B cell (primary cell): ENCODE measurements around the gene RFC2. TPM values are rescaled to one million over a fixed set of nuclear protein-coding genes. Genes with fewer than 3 reads are reported as not detected.
"Not testable (repeated sequence)": the region's sequence is repeated elsewhere in the genome, so short reads cannot be mapped to it uniquely, and the experiment has no call there.

Source experiments
- ATAC-seq: fragments of 200-7000 bp; cut with Tn5 transposase; one replicate; pipeline ENCODE4 v1.10.0; 2021; ENCODE audit warnings: low read depth, mild to moderate bottlenecking, moderate number of reproducible peaks, moderate library complexity
- CTCF ChIA-PET: fragments of 350-600 bp; sonication (Branson Sonifier 250); formaldehyde crosslinking; loops from one replicate; lab custom pipeline; 2021; ENCODE audit warnings: antibody characterized with exemption, inconsistent platforms; lab: Charles Lee
- POLR2A ChIA-PET: fragments of 350-600 bp; sonication (Branson Sonifier 250); formaldehyde crosslinking; loops from one replicate; lab custom pipeline; 2021; ENCODE audit warnings: antibody characterized with exemption; lab: Charles Lee
- DNase-seq: peaks from one replicate; pipeline ENCODE4 v3.0.0; 2013
- H2AFZ ChIP-seq: 2 replicates; pipeline ENCODE4 v1.6.1; 2012; ENCODE audit warnings: mild to moderate bottlenecking, low read depth, low read length; ENCODE audit not compliant: insufficient read depth, poor library complexity, severe bottlenecking
- H3K27ac ChIP-seq, 2 donors: 1 replicate in 1 of 2; 2 replicates in 1 of 2; pipeline ENCODE4 v1.5.1; 2012 to 2013; ENCODE audit warnings: low read length in 2 of 2, mild to moderate bottlenecking in 2 of 2, moderate library complexity in 1 of 2
- H3K27me3 ChIP-seq, 4 experiments: fragments of 200-600 bp in 1 of 4; sonication (generic) in 1 of 4; replicated peaks in 1 of 4; 1 replicate in 2 of 4; 2 replicates in 2 of 4; pipeline versions ENCODE4 v1.6.1 to v1.7.0; 2013 to 2016; ENCODE audit warnings: low read length in 3 of 4, mild to moderate bottlenecking in 2 of 4, mixed read lengths in 1 of 4, moderate library complexity in 1 of 4; ENCODE audit not compliant: insufficient read depth in 4 of 4, control insufficient read depth in 3 of 4; ENCODE audit errors: control extremely low read depth in 1 of 4
- H3K36me3 ChIP-seq, 2 experiments: replicated peaks in 1 of 2; 1 replicate in 1 of 2; 2 replicates in 1 of 2; pipeline versions ENCODE4 v1.6.1 to v1.7.1; 2013; ENCODE audit warnings: low read length in 1 of 2; ENCODE audit not compliant: insufficient read depth in 2 of 2, control insufficient read depth in 1 of 2; ENCODE audit errors: control extremely low read depth in 1 of 2, extremely low read depth in 1 of 2
- H3K4me1 ChIP-seq, 2 donors: fragments of 200-600 bp in 1 of 2; sonication (generic) in 1 of 2; 1 replicate in 1 of 2; 2 replicates in 1 of 2; pipeline versions ENCODE4 v1.5.1 to v1.6.1; 2013 to 2017; ENCODE audit warnings: low read length in 2 of 2; ENCODE audit not compliant: control insufficient read depth in 2 of 2, insufficient read depth in 2 of 2
- H3K4me2 ChIP-seq: replicated peaks from 2 replicates; pipeline ENCODE3; 2012; ENCODE audit warnings: mild to moderate bottlenecking, low read depth, low read length; ENCODE audit not compliant: poor library complexity, severe bottlenecking
- H3K4me3 ChIP-seq, 5 experiments: fragments of 200-600 bp in 1 of 5; sonication (generic) in 1 of 5; 1 replicate in 3 of 5; 2 replicates in 2 of 5; pipeline versions ENCODE4 v1.5.1 to v1.7.0; 2011 to 2016; ENCODE audit warnings: low read length in 4 of 5, mild to moderate bottlenecking in 4 of 5, low read depth in 2 of 5, control low read depth in 1 of 5, moderate library complexity in 1 of 5; ENCODE audit not compliant: insufficient read depth in 1 of 5; ENCODE audit errors: control extremely low read depth in 1 of 5, extremely low read depth in 1 of 5
- H3K79me2 ChIP-seq: fragments of 200-600 bp; sonication (generic); one replicate; pipeline ENCODE4 v1.6.0; 2016; ENCODE audit warnings: low read length; ENCODE audit not compliant: control insufficient read depth, insufficient read depth
- H3K9ac ChIP-seq: fragments of 200-600 bp; sonication (generic); 2 replicates; pipeline ENCODE4 v1.6.1; 2017; ENCODE audit warnings: mild to moderate bottlenecking, low read length, moderate library complexity
- H3K9me3 ChIP-seq, 3 donors: one replicate each; pipeline versions ENCODE4 v1.6.1 to v1.7.1; 2013; ENCODE audit warnings: low read length in 2 of 3; ENCODE audit not compliant: control insufficient read depth in 2 of 3, insufficient read depth in 1 of 3; ENCODE audit errors: control extremely low read depth in 1 of 3
- H4K20me1 ChIP-seq: 2 replicates; pipeline ENCODE4 v1.6.0; 2012; ENCODE audit warnings: mild to moderate bottlenecking, low read length; ENCODE audit not compliant: insufficient read depth, control insufficient read depth, poor library complexity, severe bottlenecking
- H3K27ac Mint-ChIP-seq: one replicate; pipeline ENCODE4 v1.8.0; 2021; ENCODE audit warnings: mixed read lengths
- H3K27me3 Mint-ChIP-seq: one replicate; pipeline ENCODE4 v1.8.0; 2021; ENCODE audit warnings: mixed read lengths
- H3K4me1 Mint-ChIP-seq: one replicate; pipeline ENCODE4 v1.8.0; 2021; ENCODE audit warnings: mixed read lengths
- H3K4me3 Mint-ChIP-seq: one replicate; pipeline ENCODE4 v1.8.0; 2021; ENCODE audit warnings: mixed read lengths
- H3K9me3 Mint-ChIP-seq: one replicate; pipeline ENCODE4 v1.8.0; 2022; ENCODE audit warnings: mixed read lengths; ENCODE audit not compliant: insufficient read depth
- CTCF ChIP-seq: fragments of 200-600 bp; IDR thresholded peaks from one replicate; pipeline ENCODE4 v1.8.0; 2022; ENCODE audit warnings: antibody characterized with exemption, mild to moderate bottlenecking
- EZH2 ChIP-seq: IDR thresholded peaks from 2 replicates; pipeline ENCODE4 v1.6.1; 2012; ENCODE audit warnings: borderline replicate concordance, low read depth, mild to moderate bottlenecking, moderate library complexity, low read length; ENCODE audit not compliant: insufficient read depth, poor library complexity, severe bottlenecking
- whole genome bisulfite sequencing: methylation state at CpG from one replicate; pipeline ENCODE4 v1.1.5; 2013; ENCODE audit warnings: missing lambda C conversion rate; ENCODE audit not compliant: insufficient coverage; 5-methylcytosine and 5-hydroxymethylcytosine counted together
- intact Hi-C: fragments of 100-400 bp; cut with micrococcal nuclease; formaldehyde crosslinking; loops from one replicate; pipeline ENCODE4 v1.10.0; 2022
- polyA plus RNA-seq: library from polyadenylated mRNA; depleted of rRNA; stranded (reverse); fragments of >200 nt; gene quantifications from 2 replicates; pipeline ENCODE4 v1.2.3, GENCODE V29; 2012
- total RNA-seq, 2 donors: library from RNA; stranded (reverse); fragments of 120-200 nt in 1 of 2; gene quantifications; 1 replicate in 1 of 2; 2 replicates in 1 of 2; pipeline versions ENCODE4 v1.2.3 to v1.2.4, GENCODE V29; 2013 to 2022

The RFC2 gene
- total and polyA plus RNA-seq, 2 donors (not counting 1 experiment from before 2014, with no cell fraction given) = 20.2 to 36.4 TPM

GRCh38 chr7:74206589-74207120 is 47.5 kb downstream of the RFC2 start:
- Mint-ChIP-seq H3K4me1 (peaks cover 54% of the 10 kb centered on the region), H3K9me3 (no peaks in the 10 kb centered on the region), H3K27ac (no peak overlapping the region), H3K4me3 (peak overlapping the region; percentile 74), H3K27me3 (no peaks in the 10 kb centered on the region)
- 19% methylated on average over 21 of the region's 23 CpGs for WGBS
- ChIA-PET CTCF (interaction anchor here (0.6 to 8.8 kb wide), 50 partner anchors 9 to 196 kb away, joined by 3 to 246 read pairs (median 8); partner anchors contain the start of genes CLIP2, EIF4H, LIMK1 and RFC2), POLR2A (interaction anchor here (0.6 to 2.8 kb wide), 8 partner anchors 13 to 84 kb away, joined by 3 to 8 read pairs (median 4); partner anchors contain the start of gene CLIP2)
- no peaks in the 10 kb centered on the region for H3K9me3 ChIP-seq
- H4K20me1 ChIP-seq = peaks cover under 1% of the 10 kb centered on the region
- intact Hi-C loops = loop anchor here (1.0 to 5.0 kb wide), 5 partner anchors 36 to 195 kb away; partner anchors contain the start of gene RFC2
- no peaks in the 10 kb centered on the region for H3K27me3 ChIP-seq
- H2AFZ ChIP-seq = peak overlapping the region; percentile 78
- ATAC-seq (peak; percentile 52), DNase-seq (peak; percentile 89)
- peaks cover 27 to 48% of the 10 kb centered on the region in 2 donors for H3K4me1 ChIP-seq
- H3K27ac ChIP-seq = no peak overlapping the region
- H3K36me3 ChIP-seq = no peaks in the 10 kb centered on the region
- H3K9ac ChIP-seq = peak overlapping the region; percentile 57
- peak overlapping the region; percentile 91 for H3K4me2 ChIP-seq
- peak overlapping the region in 3 of 5 experiments; percentile 43 to 57 (median 46) for H3K4me3 ChIP-seq
- TF ChIP-seq EZH2 (no peak), CTCF (peak; percentile 98)
- H3K79me2 ChIP-seq = peaks cover 51% of the 10 kb centered on the region

GRCh38 chr7:74206052-74206451 is 48.1 kb downstream of the RFC2 start:
- Histone ChIP-seq H3K4me1 (peaks cover 27 to 47% of the 10 kb centered on the region in 2 donors), H2AFZ (peak overlapping the region; percentile 78), H3K4me2 (peak overlapping the region; percentile 91), H3K79me2 (peaks cover 45% of the 10 kb centered on the region)
- not testable (repeated sequence) for H3K36me3 ChIP-seq, H3K27me3 ChIP-seq, H3K9ac ChIP-seq, H4K20me1 ChIP-seq, H3K9me3 ChIP-seq, H3K27ac Mint-ChIP-seq, DNase-seq, ATAC-seq, H3K27ac ChIP-seq, H3K4me3 ChIP-seq, H3K9me3 Mint-ChIP-seq, H3K27me3 Mint-ChIP-seq
- intact Hi-C loops = loop anchor here (1.0 to 5.0 kb wide), 5 partner anchors 36 to 195 kb away; partner anchors contain the start of gene RFC2
- ChIA-PET CTCF (interaction anchor here (0.6 to 8.8 kb wide), 49 partner anchors 8 to 197 kb away, joined by 3 to 246 read pairs (median 8); partner anchors contain the start of genes CLIP2, EIF4H, LIMK1 and RFC2), POLR2A (interaction anchor here (0.6 to 2.8 kb wide), 6 partner anchors 22 to 84 kb away, joined by 3 to 7 read pairs (median 4); partner anchors contain the start of gene CLIP2)
- 83% methylated on average over 8 of the region's 10 CpGs for WGBS
- Mint-ChIP-seq H3K4me1 (peaks cover 52% of the 10 kb centered on the region), H3K4me3 (peak overlapping the region; percentile 74)
